Endothelial cell of umbilical vein (primary cell): Measurements from ENCODE around the gene COL21A1. TPM values are rescaled to one million over a fixed set of nuclear protein-coding genes. Genes with fewer than 3 reads are reported as not detected.

ENCODE experiments used
- BruUV-seq: library from RNA; stranded (reverse); fragments of 400-500 nt; replicated peaks from 2 replicates; lab custom pipeline; 2021; lab: Mats Ljungman, UMichigan
- CTCF ChIA-PET: fragments of 300-600, 350-600 bp; sonication (Branson Sonifier 250); formaldehyde crosslinking; loops from one replicate; lab custom pipeline; 2021; ENCODE audit warnings: antibody characterized with exemption, inconsistent platforms; lab: Charles Lee
- POLR2A ChIA-PET: fragments of 300-600, 350-600 bp; sonication (Branson Sonifier 250); formaldehyde crosslinking; loops from one replicate; lab custom pipeline; 2021; ENCODE audit warnings: antibody characterized with exemption, inconsistent platforms; lab: Charles Lee
- DNase-seq: peaks from one replicate; pipeline ENCODE4 v3.0.0-alpha.2; 2011; ENCODE audit warnings: low read depth, low spot score
- FAIRE-seq: peaks from 2 replicates; lab custom pipeline; 2011; peaks lifted over from hg19 to GRCh38; lab: Jason Lieb, UNC
- H2AFZ ChIP-seq: 2 replicates; pipeline ENCODE4 v1.6.0; 2012; ENCODE audit warnings: low read depth, low read length, control low read depth, inconsistent platforms
- H3K27ac ChIP-seq: 2 replicates; pipeline ENCODE4 v1.5.1; 2011; ENCODE audit warnings: low read depth, mild to moderate bottlenecking, control low read depth, low read length, moderate library complexity; ENCODE audit not compliant: insufficient read depth
- H3K27me3 ChIP-seq, 2 experiments: 2 replicates each; pipeline versions ENCODE4 v1.6.0 to v1.6.1; 2011; ENCODE audit warnings: low read length in 2 of 2, mixed read lengths in 1 of 2; ENCODE audit not compliant: control insufficient read depth in 2 of 2, insufficient read depth in 2 of 2
- H3K36me3 ChIP-seq, 2 experiments: 2 replicates in 1 of 2; 3 replicates in 1 of 2; pipeline ENCODE4 v1.5.1; 2011; ENCODE audit warnings: low read length in 2 of 2, mild to moderate bottlenecking in 1 of 2, moderate library complexity in 1 of 2; ENCODE audit not compliant: control insufficient read depth in 2 of 2, insufficient read depth in 2 of 2; ENCODE audit errors: extremely low read depth in 1 of 2
- H3K4me1 ChIP-seq: 3 replicates; pipeline ENCODE4 v1.5.1; 2011; ENCODE audit warnings: mild to moderate bottlenecking, low read length; ENCODE audit not compliant: control insufficient read depth, insufficient read depth; ENCODE audit errors: extremely low read depth
- H3K4me2 ChIP-seq: 2 replicates; pipeline ENCODE4 v1.6.1; 2011; ENCODE audit warnings: low read length, control low read depth, mixed read lengths; ENCODE audit not compliant: insufficient read depth
- H3K4me3 ChIP-seq, 3 experiments: fragments of 200-600 bp in 1 of 3; sonication (generic), shearing (Covaris generic) in 1 of 3; replicated peaks in 1 of 3; 2 replicates each; pipeline ENCODE4 v1.5.1; 2011 to 2016; ENCODE audit warnings: control low read depth in 3 of 3, low read length in 3 of 3, mild to moderate bottlenecking in 2 of 3, inconsistent platforms in 1 of 3, low read depth in 1 of 3, moderate library complexity in 1 of 3; ENCODE audit not compliant: insufficient read depth in 1 of 3
- H3K79me2 ChIP-seq: 2 replicates; pipeline ENCODE4 v1.6.0; 2012; ENCODE audit warnings: low read length, inconsistent platforms; ENCODE audit not compliant: control insufficient read depth, insufficient read depth
- H3K9ac ChIP-seq: replicated peaks from 2 replicates; pipeline ENCODE3; 2011; ENCODE audit warnings: low read length, control low read depth; ENCODE audit not compliant: insufficient read depth; ENCODE audit errors: extremely low read depth
- H3K9me1 ChIP-seq: replicated peaks from 3 replicates; pipeline ENCODE4 v1.6.0; 2011; ENCODE audit warnings: mild to moderate bottlenecking, low read length; ENCODE audit not compliant: control insufficient read depth, insufficient read depth; ENCODE audit errors: extremely low read depth
- H3K9me3 ChIP-seq: replicated peaks from 2 replicates; pipeline ENCODE4 v1.5.1; 2012; ENCODE audit warnings: low read length, inconsistent platforms; ENCODE audit not compliant: control insufficient read depth, insufficient read depth
- H4K20me1 ChIP-seq: replicated peaks from 2 replicates; pipeline ENCODE3; 2011; ENCODE audit warnings: mild to moderate bottlenecking, low read length; ENCODE audit not compliant: control insufficient read depth, insufficient read depth; ENCODE audit errors: extremely low read depth
- EZH2 ChIP-seq: IDR thresholded peaks from 2 replicates; pipeline ENCODE4 v1.6.1; 2012; ENCODE audit warnings: borderline replicate concordance, low read depth, mild to moderate bottlenecking, moderate library complexity, low read length, inconsistent platforms; ENCODE audit not compliant: severe bottlenecking
- FOS ChIP-seq: IDR thresholded peaks from 2 replicates; pipeline ENCODE4 v1.6.1; 2011; ENCODE audit warnings: mild to moderate bottlenecking, low read length, moderate library complexity, borderline replicate concordance; ENCODE audit not compliant: insufficient read depth
- GATA2 ChIP-seq: IDR thresholded peaks from 2 replicates; pipeline ENCODE4 v1.7.0; 2011; ENCODE audit warnings: low read depth, mild to moderate bottlenecking, moderate library complexity, mixed read lengths, low read length; ENCODE audit not compliant: insufficient read length, insufficient read depth
- JUN ChIP-seq: IDR thresholded peaks from 2 replicates; pipeline ENCODE4 v1.6.1; 2011; ENCODE audit warnings: borderline replicate concordance, low read depth; ENCODE audit not compliant: insufficient read length, insufficient read depth
- MYC ChIP-seq: IDR thresholded peaks from one replicate; pipeline ENCODE4 v1.6.1; 2011; ENCODE audit warnings: mild to moderate bottlenecking, low read depth, low read length
- POLR2A ChIP-seq: IDR thresholded peaks from 2 replicates; pipeline ENCODE4 v1.6.1; 2012; ENCODE audit warnings: low read depth, mild to moderate bottlenecking, control low read depth, low read length
- POLR2AphosphoS5 ChIP-seq: IDR thresholded peaks from 2 replicates; pipeline ENCODE4 v1.6.1; 2012; ENCODE audit warnings: low read depth, mild to moderate bottlenecking, control low read depth, low read length, moderate library complexity; ENCODE audit not compliant: insufficient read depth
- dilution Hi-C: fragments of 300-500 bp; cut with MboI; formaldehyde crosslinking; loops from one replicate; pipeline ENCODE4 v1.15.0; 2019; ENCODE audit warnings: low sequenced_read_pairs; ENCODE audit not compliant: extremely low pct_ligation_motif_present
- intact Hi-C: fragments of 100-400 bp; cut with micrococcal nuclease; formaldehyde crosslinking; loops from one replicate; pipeline ENCODE4 v1.10.0; 2022
- polyA plus RNA-seq, 4 experiments: library from polyadenylated mRNA; depleted of rRNA in 3 of 4; stranded (reverse) in 3 of 4; unstranded in 1 of 4; fragments of >200 nt; gene quantifications; 2 replicates each; pipeline versions ENCODE4 v1.2.1 to v1.2.3, GENCODE V29; 2011 to 2012; ENCODE audit warnings: missing spikeins in 1 of 4
- total RNA-seq: library from RNA; stranded (reverse); gene quantifications from 2 replicates; pipeline ENCODE4 v1.2.3, GENCODE V29; 2021
- TF ChIP-seq, protein P1 (sequence below), 2 donors: IDR thresholded peaks; 1 replicate in 1 of 2; 2 replicates in 1 of 2; pipeline ENCODE4 v1.5.1; 2011; ENCODE audit warnings: low read length in 2 of 2, mild to moderate bottlenecking in 2 of 2, moderate library complexity in 2 of 2, control low read depth in 1 of 2, inconsistent platforms in 1 of 2, low read depth in 1 of 2; ENCODE audit not compliant: insufficient read depth in 1 of 2; ENCODE audit errors: extremely low read depth in 1 of 2
- TF ChIP-seq, protein P2 (sequence below): IDR thresholded peaks from 2 replicates; pipeline ENCODE4 v1.6.1; 2011; ENCODE audit not compliant: insufficient read depth, insufficient read length

The COL21A1 gene
- total and polyA plus RNA-seq, 2 donors (not counting 3 experiments of a cell fraction or from before 2014, with no cell fraction given), result 0.22 to 1.4 TPM

DNA sequence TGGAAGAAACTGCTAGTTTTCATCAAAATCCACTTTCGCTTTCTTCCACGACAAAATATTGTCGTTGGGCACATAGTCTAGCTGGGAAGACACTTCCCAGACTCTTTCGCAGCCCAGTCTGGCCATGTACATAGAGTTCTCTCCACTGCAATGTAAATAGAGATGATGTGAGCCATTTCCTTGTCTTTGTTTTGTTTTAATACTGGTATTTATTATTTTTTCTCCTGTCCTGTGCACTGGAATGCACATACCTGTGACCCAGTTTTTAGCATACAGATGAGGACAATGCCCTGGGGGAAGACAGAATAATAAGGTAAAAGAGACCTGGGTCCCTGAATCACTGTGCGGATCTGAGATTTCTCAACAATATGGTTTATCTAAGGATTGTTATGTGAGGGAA lies 222.4 kb downstream of the COL21A1 start:
- ChIA-PET CTCF (interaction anchor here (1.1 to 2.5 kb wide), 10 partner anchors 8 to 748 kb away, joined by 3 to 20 read pairs (median 4); no protein-coding TSS in a partner anchor), POLR2A (interaction anchor here (0.5 kb wide), 1 partner anchor 123 kb away, joined by 4 read pairs; no protein-coding TSS in a partner anchor)
- TF ChIP-seq, protein P1, sequence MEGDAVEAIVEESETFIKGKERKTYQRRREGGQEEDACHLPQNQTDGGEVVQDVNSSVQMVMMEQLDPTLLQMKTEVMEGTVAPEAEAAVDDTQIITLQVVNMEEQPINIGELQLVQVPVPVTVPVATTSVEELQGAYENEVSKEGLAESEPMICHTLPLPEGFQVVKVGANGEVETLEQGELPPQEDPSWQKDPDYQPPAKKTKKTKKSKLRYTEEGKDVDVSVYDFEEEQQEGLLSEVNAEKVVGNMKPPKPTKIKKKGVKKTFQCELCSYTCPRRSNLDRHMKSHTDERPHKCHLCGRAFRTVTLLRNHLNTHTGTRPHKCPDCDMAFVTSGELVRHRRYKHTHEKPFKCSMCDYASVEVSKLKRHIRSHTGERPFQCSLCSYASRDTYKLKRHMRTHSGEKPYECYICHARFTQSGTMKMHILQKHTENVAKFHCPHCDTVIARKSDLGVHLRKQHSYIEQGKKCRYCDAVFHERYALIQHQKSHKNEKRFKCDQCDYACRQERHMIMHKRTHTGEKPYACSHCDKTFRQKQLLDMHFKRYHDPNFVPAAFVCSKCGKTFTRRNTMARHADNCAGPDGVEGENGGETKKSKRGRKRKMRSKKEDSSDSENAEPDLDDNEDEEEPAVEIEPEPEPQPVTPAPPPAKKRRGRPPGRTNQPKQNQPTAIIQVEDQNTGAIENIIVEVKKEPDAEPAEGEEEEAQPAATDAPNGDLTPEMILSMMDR (IDR thresholded peaks at IDR 0.05; ENCODE audit: extremely low read depth in 1 of 2, insufficient read depth in 1 of 2, low read depth in 1 of 2, low read length in 2 of 2), result no peak
- TF ChIP-seq MYC (no peak), POLR2A (peak; percentile 46), GATA2 (peak; percentile 67), JUN (peak; percentile 38), EZH2 (no peak), FOS (peak; percentile 34), POLR2AphosphoS5 (peak; percentile 78)
- TF ChIP-seq, protein P2, sequence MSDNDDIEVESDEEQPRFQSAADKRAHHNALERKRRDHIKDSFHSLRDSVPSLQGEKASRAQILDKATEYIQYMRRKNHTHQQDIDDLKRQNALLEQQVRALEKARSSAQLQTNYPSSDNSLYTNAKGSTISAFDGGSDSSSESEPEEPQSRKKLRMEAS, result no peak
- intact Hi-C loops, result loop anchor here (1.0 to 2.0 kb wide), 4 partner anchors 21 to 275 kb away; no protein-coding TSS in a partner anchor
- Histone ChIP-seq H3K36me3 (no peaks in the 10 kb centered on the region), H3K9me3 (no peaks in the 10 kb centered on the region), H3K79me2 (no peaks in the 10 kb centered on the region), H2AFZ (peak overlapping the region; percentile 71), H3K9me1 (no peaks in the 10 kb centered on the region), H3K27ac (peak overlapping the region; percentile 91), H4K20me1 (no peaks in the 10 kb centered on the region), H3K9ac (peak overlapping the region; percentile 81), H3K4me1 (peaks cover 41% of the 10 kb centered on the region), H3K4me2 (peak overlapping the region; percentile 96), H3K4me3 (peak overlapping the region in 2 of 3 experiments; percentile 25 to 54), H3K27me3 (no peaks in the 10 kb centered on the region)
- DNase-seq, result peak; percentile 80
- no TSS peak for BruUV-seq
- FAIRE-seq, result peak; percentile 77
- dilution Hi-C loops, result no loop called here
